HG03280 (cell line): Measurements from ENCODE around the gene TRAP1.

Experiments used
- ATAC-seq: cut with Tn5 transposase; IDR thresholded peaks from one replicate; pipeline ENCODE4 v1.9.1; 2021; ENCODE audit warnings: mild to moderate bottlenecking, moderate library complexity; ENCODE audit not compliant: unreplicated experiment

TRAP1 gene

GRCh38 chr16:3652373-3653195, 64.7 kb downstream of the TRAP1 start:
- ATAC-seq: no peak

- no peak for ATAC-seq
Observed at GRCh38 chr16:3651461-3652372, 65.6 kb downstream of the TRAP1 start.

- ATAC-seq: no peak
Observed at GRCh38 chr16:3650631-3651265, 66.6 kb downstream of the TRAP1 start.

- ATAC-seq: no peak
Observed at GRCh38 chr16:3646348-3646920, 70.9 kb downstream of the TRAP1 start.

- ATAC-seq: no peak
Observed at GRCh38 chr16:3645504-3646347, 71.6 kb downstream of the TRAP1 start.

GRCh38 chr16:3645108-3645503, 72.2 kb downstream of the TRAP1 start:
- no peak for ATAC-seq

GRCh38 chr16:3643095-3643730, 74.1 kb downstream of the TRAP1 start:
- ATAC-seq: no peak

GRCh38 chr16:3642397-3643094, 74.8 kb downstream of the TRAP1 start:
- no peak for ATAC-seq

- ATAC-seq: no peak
Observed at GRCh38 chr16:3641801-3642396, 75.4 kb downstream of the TRAP1 start.

GRCh38 chr16:3640632-3641501, 76.5 kb downstream of the TRAP1 start:
- no peak for ATAC-seq

GRCh38 chr16:3640207-3640606, 77.1 kb downstream of the TRAP1 start:
- ATAC-seq: no peak

GRCh38 chr16:3638916-3639644, 78.2 kb downstream of the TRAP1 start:
- no peak for ATAC-seq

- ATAC-seq: no peak
Observed at GRCh38 chr16:3637371-3637923, 79.9 kb downstream of the TRAP1 start.

- ATAC-seq: no peak
Observed at GRCh38 chr16:3625911-3626732, 91.2 kb downstream of the TRAP1 start.

- no peak for ATAC-seq
Observed at GRCh38 chr16:3625331-3625730, 92.0 kb downstream of the TRAP1 start.

- no peak for ATAC-seq
Observed at GRCh38 chr16:3623642-3624041, 93.7 kb downstream of the TRAP1 start.
